ENCODE data around the gene IP6K1.
"Not testable (repeated sequence)": the region's sequence is repeated elsewhere in the genome, so short reads cannot be mapped to it uniquely, and the experiment has no call there.

- not testable (repeated sequence) for TF ChIP-seq ZNF510 (tag by site-specific recombination; IDR thresholded peaks at IDR 0.05; ENCODE audit: insufficient replicate concordance); TSHZ1 (tag by site-specific recombination; IDR thresholded peaks at IDR 0.05; ENCODE audit: borderline replicate concordance); ZNF10 (tag by site-specific recombination; IDR thresholded peaks at IDR 0.05)
- TF ChIP-seq, protein P1, sequence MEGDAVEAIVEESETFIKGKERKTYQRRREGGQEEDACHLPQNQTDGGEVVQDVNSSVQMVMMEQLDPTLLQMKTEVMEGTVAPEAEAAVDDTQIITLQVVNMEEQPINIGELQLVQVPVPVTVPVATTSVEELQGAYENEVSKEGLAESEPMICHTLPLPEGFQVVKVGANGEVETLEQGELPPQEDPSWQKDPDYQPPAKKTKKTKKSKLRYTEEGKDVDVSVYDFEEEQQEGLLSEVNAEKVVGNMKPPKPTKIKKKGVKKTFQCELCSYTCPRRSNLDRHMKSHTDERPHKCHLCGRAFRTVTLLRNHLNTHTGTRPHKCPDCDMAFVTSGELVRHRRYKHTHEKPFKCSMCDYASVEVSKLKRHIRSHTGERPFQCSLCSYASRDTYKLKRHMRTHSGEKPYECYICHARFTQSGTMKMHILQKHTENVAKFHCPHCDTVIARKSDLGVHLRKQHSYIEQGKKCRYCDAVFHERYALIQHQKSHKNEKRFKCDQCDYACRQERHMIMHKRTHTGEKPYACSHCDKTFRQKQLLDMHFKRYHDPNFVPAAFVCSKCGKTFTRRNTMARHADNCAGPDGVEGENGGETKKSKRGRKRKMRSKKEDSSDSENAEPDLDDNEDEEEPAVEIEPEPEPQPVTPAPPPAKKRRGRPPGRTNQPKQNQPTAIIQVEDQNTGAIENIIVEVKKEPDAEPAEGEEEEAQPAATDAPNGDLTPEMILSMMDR (tag by site-specific recombination; IDR thresholded peaks at IDR 0.05): not testable (repeated sequence)
- TF ChIP-seq, protein P2, sequence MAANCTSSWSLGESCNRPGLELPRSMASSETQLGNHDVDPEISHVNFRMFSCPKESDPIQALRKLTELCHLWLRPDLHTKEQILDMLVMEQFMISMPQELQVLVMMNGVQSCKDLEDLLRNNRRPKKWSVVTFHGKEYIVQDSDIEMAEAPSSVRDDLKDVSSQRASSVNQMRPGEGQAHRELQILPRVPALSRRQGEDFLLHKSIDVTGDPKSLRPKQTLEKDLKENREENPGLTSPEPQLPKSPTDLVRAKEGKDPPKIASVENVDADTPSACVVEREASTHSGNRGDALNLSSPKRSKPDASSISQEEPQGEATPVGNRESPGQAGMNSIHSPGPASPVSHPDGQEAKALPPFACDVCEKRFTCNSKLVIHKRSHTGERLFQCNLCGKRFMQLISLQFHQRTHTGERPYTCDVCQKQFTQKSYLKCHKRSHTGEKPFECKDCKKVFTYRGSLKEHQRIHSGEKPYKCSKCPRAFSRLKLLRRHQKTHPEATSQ (tag by site-specific recombination; IDR thresholded peaks at IDR 0.05): not testable (repeated sequence)
These were observed 99.4 kb downstream of the IP6K1 start for GRCh38 chr3:49686769-49687423.
